Dendritic cell treated with granulocyte-macrophage colony-stimulating factor and Interleukin-4, amounts not matched to agents 40 ng/mL and 50 ng/mL, for 4 days (primary cell): Measurements from ENCODE around the gene RBM15B.
"Not testable (repeated sequence)": the region's sequence is repeated elsewhere in the genome, so short reads cannot be mapped to it uniquely, and the experiment has no call there.

Experiments used
- H3K27ac Mint-ChIP-seq: one replicate; pipeline ENCODE4 v1.8.0; 2022; ENCODE audit warnings: mild to moderate bottlenecking, mixed read lengths
- H3K27me3 Mint-ChIP-seq: one replicate; pipeline ENCODE4 v1.8.0; 2022; ENCODE audit warnings: mild to moderate bottlenecking, mixed read lengths
- H3K36me3 Mint-ChIP-seq: one replicate; pipeline ENCODE4 v1.8.0; 2022; ENCODE audit warnings: low read depth, mixed read lengths
- H3K4me1 Mint-ChIP-seq: one replicate; pipeline ENCODE4 v1.8.0; 2022; ENCODE audit warnings: low read depth, mixed read lengths
- H3K4me3 Mint-ChIP-seq: one replicate; pipeline ENCODE4 v1.8.0; 2022; ENCODE audit warnings: mild to moderate bottlenecking, moderate library complexity, mixed read lengths
- H3K9me3 Mint-ChIP-seq: one replicate; pipeline ENCODE4 v1.8.0; 2022; ENCODE audit warnings: mixed read lengths
- intact Hi-C: fragments of 100-400 bp; cut with micrococcal nuclease; formaldehyde crosslinking; loops from one replicate; pipeline ENCODE4 v1.15.0; 2022

RBM15B gene

GRCh38 chr3:51384055-51384725 lies 6.9 kb upstream of the RBM15B start:
- intact Hi-C loops, result loop anchor here (2.0 to 5.0 kb wide), 2 partner anchors 115 to 812 kb away; no protein-coding TSS in a partner anchor
- Mint-ChIP-seq H3K27me3 (peaks cover 5% of the 10 kb centered on the region), H3K27ac (peak overlapping the region; percentile 99), H3K36me3 (peaks cover 54% of the 10 kb centered on the region), H3K9me3 (no peaks in the 10 kb centered on the region), H3K4me1 (peaks cover 58% of the 10 kb centered on the region), H3K4me3 (peak overlapping the region; percentile 93)

GRCh38 chr3:51384726-51385473 lies 6.2 kb upstream of the RBM15B start, which contains the start of gene MANF:
Gene MANF, plus strand, starts transcription at chr3:51385291. Its CDS starts 52 bp downstream, at chr3:51385343.
- intact Hi-C loops, result loop anchor here (2.0 to 5.0 kb wide), 4 partner anchors 114 to 813 kb away; partner anchors contain the start of gene MAPKAPK3
- Mint-ChIP-seq H3K4me1 (peaks cover 60% of the 10 kb centered on the region), H3K27me3 (no peaks in the 10 kb centered on the region), H3K9me3 (no peaks in the 10 kb centered on the region), H3K36me3 (peaks cover 61% of the 10 kb centered on the region), H3K4me3 (peak within 1 kb of the TSS; percentile 93), H3K27ac (peak within 1 kb of the TSS; percentile 99)

- H3K36me3 Mint-ChIP-seq, result peaks cover 69% of the 10 kb centered on the region
- no peaks in the 10 kb centered on the region for H3K27me3 Mint-ChIP-seq
- peak overlapping the region; percentile 93 for H3K4me3 Mint-ChIP-seq
- peak overlapping the region; percentile 99 for H3K27ac Mint-ChIP-seq
- peaks cover 67% of the 10 kb centered on the region for H3K4me1 Mint-ChIP-seq
- intact Hi-C loops, result loop anchor here (2.0 to 5.0 kb wide), 3 partner anchors 113 to 768 kb away; partner anchors contain the start of gene MAPKAPK3
- no peaks in the 10 kb centered on the region for H3K9me3 Mint-ChIP-seq
Observed at GRCh38 chr3:51385621-51386091, 5.4 kb upstream of the RBM15B start.

- Mint-ChIP-seq H3K27me3 (no peaks in the 10 kb centered on the region), H3K4me3 (peak overlapping the region; percentile 93), H3K4me1 (peaks cover 69% of the 10 kb centered on the region)
Observed at GRCh38 chr3:51386159-51386851, 4.8 kb upstream of the RBM15B start.

GRCh38 chr3:51386852-51387229 lies 4.2 kb upstream of the RBM15B start:
- Mint-ChIP-seq H3K27ac (peak overlapping the region; percentile 99), H3K27me3 (no peaks in the 10 kb centered on the region), H3K36me3 (peaks cover 72% of the 10 kb centered on the region), H3K4me1 (peaks cover 69% of the 10 kb centered on the region), H3K4me3 (peak overlapping the region; percentile 93), H3K9me3 (no peaks in the 10 kb centered on the region)
- intact Hi-C loops, result loop anchor here (5.0 kb wide), 2 partner anchors 295 to 770 kb away; partner anchors contain the start of gene MAPKAPK3

More at GRCh38 chr3:51386159-51386851, 4.8 kb upstream of the RBM15B start:
- peaks cover 69% of the 10 kb centered on the region for H3K36me3 Mint-ChIP-seq
- H3K27ac Mint-ChIP-seq, result peak overlapping the region; percentile 99
- no peaks in the 10 kb centered on the region for H3K9me3 Mint-ChIP-seq
- intact Hi-C loops, result loop anchor here (5.0 kb wide), 2 partner anchors 296 to 769 kb away; partner anchors contain the start of gene MAPKAPK3

- H3K9me3 Mint-ChIP-seq, H3K27me3 Mint-ChIP-seq: not testable (repeated sequence)
- H3K4me1 Mint-ChIP-seq, result peaks cover 72% of the 10 kb centered on the region
- intact Hi-C loops, result loop anchor here (5.0 kb wide), 2 partner anchors 295 to 770 kb away; partner anchors contain the start of gene MAPKAPK3
- H3K4me3 Mint-ChIP-seq, result peak overlapping the region; percentile 93
- peaks cover 77% of the 10 kb centered on the region for H3K36me3 Mint-ChIP-seq
- peak overlapping the region; percentile 99 for H3K27ac Mint-ChIP-seq
Observed at GRCh38 chr3:51387281-51387680, 3.8 kb upstream of the RBM15B start.

GRCh38 chr3:51388286-51389029 lies 2.6 kb upstream of the RBM15B start:
- Mint-ChIP-seq H3K36me3 (peaks cover 89% of the 10 kb centered on the region), H3K4me3 (peak overlapping the region; percentile 26)

GRCh38 chr3:51389423-51390183 lies 1.5 kb upstream of the RBM15B start:
- peak overlapping the region; percentile 45 for H3K27ac Mint-ChIP-seq
- no peak overlapping the region for H3K4me3 Mint-ChIP-seq
- peaks cover 92% of the 10 kb centered on the region for H3K36me3 Mint-ChIP-seq
- no peaks in the 10 kb centered on the region for H3K27me3 Mint-ChIP-seq
- H3K4me1 Mint-ChIP-seq, result peaks cover 80% of the 10 kb centered on the region
- intact Hi-C loops, result loop anchor here (5.0 kb wide), 2 partner anchors 293 to 772 kb away; partner anchors contain the start of gene MAPKAPK3
- no peaks in the 10 kb centered on the region for H3K9me3 Mint-ChIP-seq

More at GRCh38 chr3:51388286-51389029, 2.6 kb upstream of the RBM15B start:
- intact Hi-C loops, result loop anchor here (5.0 kb wide), 2 partner anchors 294 to 771 kb away; partner anchors contain the start of gene MAPKAPK3
- H3K27ac Mint-ChIP-seq, result peak overlapping the region; percentile 45
- H3K9me3 Mint-ChIP-seq, result no peaks in the 10 kb centered on the region
- H3K27me3 Mint-ChIP-seq, result no peaks in the 10 kb centered on the region
- peaks cover 77% of the 10 kb centered on the region for H3K4me1 Mint-ChIP-seq

GRCh38 chr3:51390246-51391074 lies 625 bp upstream of the RBM15B start:
- peaks cover 88% of the 10 kb centered on the region for H3K4me1 Mint-ChIP-seq
- peak overlapping the region; percentile 69 for H3K4me3 Mint-ChIP-seq
- H3K27ac Mint-ChIP-seq, result peak overlapping the region; percentile 56
- peaks cover 92% of the 10 kb centered on the region for H3K36me3 Mint-ChIP-seq
- H3K27me3 Mint-ChIP-seq, result no peaks in the 10 kb centered on the region
- no peaks in the 10 kb centered on the region for H3K9me3 Mint-ChIP-seq
- intact Hi-C loops, result loop anchor here (1.0 kb wide), 2 partner anchors 11 to 44 kb away; no protein-coding TSS in a partner anchor

GRCh38 chr3:51391566-51392354 lies 675 bp downstream of the RBM15B start:
- Mint-ChIP-seq H3K4me1 (peaks cover 88% of the 10 kb centered on the region), H3K27me3 (no peaks in the 10 kb centered on the region), H3K4me3 (peak overlapping the region; percentile 81), H3K36me3 (peaks cover 92% of the 10 kb centered on the region), H3K9me3 (no peaks in the 10 kb centered on the region), H3K27ac (peak overlapping the region; percentile 81)
- intact Hi-C loops, result loop anchor here (1.0 kb wide), 2 partner anchors 10 to 43 kb away; no protein-coding TSS in a partner anchor
